Breast epithelium (tissue), 3 donors: ENCODE data around the gene MSX2.

ENCODE experiments used
- POLR2A ChIP-seq: fragments of 450-650 bp; IDR thresholded peaks from one replicate; pipeline ENCODE4 v1.6.1; 2016; ENCODE audit warnings: antibody characterized with exemption, mild to moderate bottlenecking, moderate library complexity
- POLR2AphosphoS5 ChIP-seq, 3 donors: sonication (generic); formaldehyde crosslinking; IDR thresholded peaks; one replicate each; pipeline ENCODE4 v1.6.1; 2017; ENCODE audit warnings: antibody characterized with exemption in 3 of 3
- TF ChIP-seq, protein P1 (sequence below), 3 donors: fragments of 450-650 bp; IDR thresholded peaks; one replicate each; pipeline ENCODE4 v1.5.1; 2016 to 2017; ENCODE audit warnings: antibody characterized with exemption in 3 of 3, mild to moderate bottlenecking in 3 of 3, moderate library complexity in 3 of 3

DNA sequence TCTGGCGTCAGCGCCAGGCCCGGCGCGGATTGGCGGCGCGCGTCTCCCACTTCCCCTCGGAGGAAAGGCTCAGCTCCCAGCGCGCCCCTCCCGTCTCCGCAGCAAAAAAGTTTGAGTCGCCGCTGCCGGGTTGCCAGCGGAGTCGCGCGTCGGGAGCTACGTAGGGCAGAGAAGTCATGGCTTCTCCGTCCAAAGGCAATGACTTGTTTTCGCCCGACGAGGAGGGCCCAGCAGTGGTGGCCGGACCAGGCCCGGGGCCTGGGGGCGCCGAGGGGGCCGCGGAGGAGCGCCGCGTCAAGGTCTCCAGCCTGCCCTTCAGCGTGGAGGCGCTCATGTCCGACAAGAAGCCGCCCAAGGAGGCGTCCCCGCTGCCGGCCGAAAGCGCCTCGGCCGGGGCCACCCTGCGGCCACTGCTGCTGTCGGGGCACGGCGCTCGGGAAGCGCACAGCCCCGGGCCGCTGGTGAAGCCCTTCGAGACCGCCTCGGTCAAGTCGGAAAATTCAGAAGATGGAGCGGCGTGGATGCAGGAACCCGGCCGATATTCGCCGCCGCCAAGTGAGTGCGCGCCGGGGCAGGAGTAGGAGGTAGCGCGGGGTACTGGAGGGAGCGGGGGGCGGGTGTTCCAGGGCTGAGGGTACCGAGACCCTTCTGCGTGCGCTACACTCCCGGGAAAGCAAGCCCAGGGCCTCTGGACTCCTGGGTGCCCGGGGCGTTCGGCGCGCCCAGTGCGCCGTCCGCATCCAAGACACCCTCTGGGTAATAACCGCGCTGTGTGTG, at the start of gene MSX2:
- TF ChIP-seq POLR2A (peak; percentile 51), POLR2AphosphoS5 (IDR thresholded peaks at IDR 0.05) (peak; percentile 36 to 71 (median 36))
- TF ChIP-seq, protein P1, sequence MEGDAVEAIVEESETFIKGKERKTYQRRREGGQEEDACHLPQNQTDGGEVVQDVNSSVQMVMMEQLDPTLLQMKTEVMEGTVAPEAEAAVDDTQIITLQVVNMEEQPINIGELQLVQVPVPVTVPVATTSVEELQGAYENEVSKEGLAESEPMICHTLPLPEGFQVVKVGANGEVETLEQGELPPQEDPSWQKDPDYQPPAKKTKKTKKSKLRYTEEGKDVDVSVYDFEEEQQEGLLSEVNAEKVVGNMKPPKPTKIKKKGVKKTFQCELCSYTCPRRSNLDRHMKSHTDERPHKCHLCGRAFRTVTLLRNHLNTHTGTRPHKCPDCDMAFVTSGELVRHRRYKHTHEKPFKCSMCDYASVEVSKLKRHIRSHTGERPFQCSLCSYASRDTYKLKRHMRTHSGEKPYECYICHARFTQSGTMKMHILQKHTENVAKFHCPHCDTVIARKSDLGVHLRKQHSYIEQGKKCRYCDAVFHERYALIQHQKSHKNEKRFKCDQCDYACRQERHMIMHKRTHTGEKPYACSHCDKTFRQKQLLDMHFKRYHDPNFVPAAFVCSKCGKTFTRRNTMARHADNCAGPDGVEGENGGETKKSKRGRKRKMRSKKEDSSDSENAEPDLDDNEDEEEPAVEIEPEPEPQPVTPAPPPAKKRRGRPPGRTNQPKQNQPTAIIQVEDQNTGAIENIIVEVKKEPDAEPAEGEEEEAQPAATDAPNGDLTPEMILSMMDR (IDR thresholded peaks at IDR 0.05) = no peak
